GM12892 (cell line): ENCODE data around the gene CUBN.

ENCODE experiments used
- POLR2A ChIP-seq: IDR thresholded peaks from 2 replicates; pipeline ENCODE4 v1.6.1; 2011; ENCODE audit warnings: low read depth, low read length, control low read depth
- TAF1 ChIP-seq: IDR thresholded peaks from 2 replicates; pipeline ENCODE4 v1.6.1; 2011; ENCODE audit warnings: low read depth, mild to moderate bottlenecking, control low read depth, low read length, borderline replicate concordance

- TF ChIP-seq TAF1 (no peak), POLR2A (no peak)
These were observed 41.6 kb upstream of the CUBN start for GRCh38 chr10:17171141-17171641.
